Urinary bladder (tissue), 4 donors: ENCODE measurements around the gene ERP27. TPM values are rescaled to one million over a fixed set of nuclear protein-coding genes. Genes with fewer than 3 reads are reported as not detected.

Source experiments
- DNase-seq: peaks from one replicate; pipeline ENCODE4 v3.0.0-alpha.2; 2015; ENCODE audit errors: extremely low spot score
- H3K27ac ChIP-seq: one replicate; pipeline ENCODE4 v1.5.1; 2013; ENCODE audit warnings: low read depth, mild to moderate bottlenecking, moderate library complexity
- H3K36me3 ChIP-seq: one replicate; pipeline ENCODE4 v1.6.1; 2013; ENCODE audit warnings: mild to moderate bottlenecking, moderate library complexity; ENCODE audit not compliant: insufficient read depth
- H3K4me1 ChIP-seq: one replicate; pipeline ENCODE4 v1.6.1; 2013; ENCODE audit warnings: mild to moderate bottlenecking, moderate library complexity; ENCODE audit not compliant: insufficient read depth
- H3K4me3 ChIP-seq: one replicate; pipeline ENCODE4 v1.5.1; 2013; ENCODE audit warnings: low read depth, low read length
- WGBS: extraction: QIAGEN DNeasy Blood & Tissue Kit; methylation state at CpG from one replicate; pipeline ENCODE4 v1.1.7; 2013; 5-methylcytosine and 5-hydroxymethylcytosine counted together
- polyA plus RNA-seq: library from polyadenylated mRNA; stranded (reverse); fragments of 200-250 nt; gene quantifications from one replicate; pipeline ENCODE4 v1.2.3, GENCODE V29; 2013
- total RNA-seq: library from RNA; depleted of rRNA; stranded (reverse); fragments of >200 nt; gene quantifications from one replicate; pipeline ENCODE4 v1.2.3, GENCODE V29; 2014
- donor health status: healthy with polysubstance abuse.
- donor health status: healthy.

ERP27 gene
- total and polyA plus RNA-seq, 2 donors: 1.8 to 27.3 TPM

DNA sequence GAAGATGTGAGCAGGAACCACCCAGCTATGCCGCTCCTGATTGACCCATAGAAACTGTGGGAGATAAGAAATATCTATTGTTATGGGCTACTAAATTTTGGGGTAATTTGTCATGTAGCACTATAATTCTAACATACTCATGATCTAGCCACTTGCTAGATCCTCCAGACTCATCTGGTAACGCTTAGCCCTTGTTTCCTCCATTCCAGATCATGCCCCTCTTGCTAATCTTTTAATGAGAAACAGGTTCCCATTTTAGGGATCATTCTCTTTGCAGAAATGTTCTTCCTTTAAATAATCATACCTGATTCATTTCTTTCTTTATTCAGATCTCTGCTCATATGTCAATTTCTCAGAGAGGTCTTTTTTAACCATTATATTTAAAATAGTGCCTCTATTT is 26.9 kb upstream of the ERP27 start:
- Histone ChIP-seq H3K36me3 (no peaks in the 10 kb centered on the region), H3K4me3 (no peak overlapping the region), H3K4me1 (no peaks in the 10 kb centered on the region), H3K27ac (no peak overlapping the region)
- WGBS: 93% methylated on average over 2 of the region's 2 CpGs
- DNase-seq: no peak

GRCh38 chr12:14964406-14964805 is 26.1 kb upstream of the ERP27 start:
- Histone ChIP-seq H3K27ac (no peak overlapping the region), H3K4me1 (no peaks in the 10 kb centered on the region), H3K36me3 (no peaks in the 10 kb centered on the region), H3K4me3 (no peak overlapping the region)
- no peak for DNase-seq
- WGBS: 94% methylated on average over 2 of the region's 2 CpGs

DNA sequence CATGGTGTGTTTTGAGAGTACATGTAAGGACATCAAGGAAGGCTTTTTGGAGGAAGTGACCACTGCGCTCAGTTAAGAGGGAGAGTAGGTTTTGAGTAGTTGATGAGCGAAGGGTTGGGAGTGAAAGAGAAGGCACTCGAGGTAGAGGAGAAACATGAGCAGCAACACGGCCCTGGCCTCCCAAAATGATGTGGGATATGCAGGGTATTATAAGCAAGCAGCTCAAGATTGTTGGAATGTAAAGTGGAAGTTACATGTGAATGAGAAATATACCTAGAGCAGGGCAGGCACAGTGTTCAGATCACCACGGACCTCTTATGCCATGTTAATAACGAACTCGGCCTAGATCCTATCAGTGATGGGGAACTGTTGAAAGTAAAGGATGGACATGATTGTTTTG is 25.2 kb upstream of the ERP27 start:
- no peaks in the 10 kb centered on the region for H3K4me1 ChIP-seq
- WGBS: 90% methylated on average over 7 of the region's 7 CpGs
- no peaks in the 10 kb centered on the region for H3K36me3 ChIP-seq
- DNase-seq: no peak
- no peak overlapping the region for H3K4me3 ChIP-seq
- no peak overlapping the region for H3K27ac ChIP-seq

- no peak overlapping the region for H3K4me3 ChIP-seq
- H3K36me3 ChIP-seq: no peaks in the 10 kb centered on the region
- no peak overlapping the region for H3K27ac ChIP-seq
- WGBS: 93% methylated on average over 3 of the region's 3 CpGs
- no peaks in the 10 kb centered on the region for H3K4me1 ChIP-seq
- DNase-seq: no peak
These were observed 24.5 kb upstream of the ERP27 start for GRCh38 chr12:14962797-14963196.

GRCh38 chr12:14962153-14962539 is 23.8 kb upstream of the ERP27 start:
- H3K4me1 ChIP-seq: no peaks in the 10 kb centered on the region
- H3K27ac ChIP-seq: no peak overlapping the region
- WGBS: 87% methylated on average over 3 of the region's 3 CpGs
- no peak overlapping the region for H3K4me3 ChIP-seq
- H3K36me3 ChIP-seq: no peaks in the 10 kb centered on the region
- no peak for DNase-seq

- Histone ChIP-seq H3K27ac (peak within 1 kb of the TSS; percentile 78), H3K36me3 (no peaks in the 10 kb centered on the region), H3K4me3 (peak within 1 kb of the TSS; percentile 41), H3K4me1 (no peaks in the 10 kb centered on the region)
- WGBS: 53% methylated on average over 14 of the region's 14 CpGs
- peak; percentile 48 for DNase-seq
These were observed 23.3 kb upstream of the ERP27 start, which contains the start of gene ARHGDIB for GRCh38 chr12:14961466-14962152. TSS of gene ARHGDIB (minus strand) at chr12:14961601. CDS start at chr12:14950712, 10,889 bp downstream.

DNA sequence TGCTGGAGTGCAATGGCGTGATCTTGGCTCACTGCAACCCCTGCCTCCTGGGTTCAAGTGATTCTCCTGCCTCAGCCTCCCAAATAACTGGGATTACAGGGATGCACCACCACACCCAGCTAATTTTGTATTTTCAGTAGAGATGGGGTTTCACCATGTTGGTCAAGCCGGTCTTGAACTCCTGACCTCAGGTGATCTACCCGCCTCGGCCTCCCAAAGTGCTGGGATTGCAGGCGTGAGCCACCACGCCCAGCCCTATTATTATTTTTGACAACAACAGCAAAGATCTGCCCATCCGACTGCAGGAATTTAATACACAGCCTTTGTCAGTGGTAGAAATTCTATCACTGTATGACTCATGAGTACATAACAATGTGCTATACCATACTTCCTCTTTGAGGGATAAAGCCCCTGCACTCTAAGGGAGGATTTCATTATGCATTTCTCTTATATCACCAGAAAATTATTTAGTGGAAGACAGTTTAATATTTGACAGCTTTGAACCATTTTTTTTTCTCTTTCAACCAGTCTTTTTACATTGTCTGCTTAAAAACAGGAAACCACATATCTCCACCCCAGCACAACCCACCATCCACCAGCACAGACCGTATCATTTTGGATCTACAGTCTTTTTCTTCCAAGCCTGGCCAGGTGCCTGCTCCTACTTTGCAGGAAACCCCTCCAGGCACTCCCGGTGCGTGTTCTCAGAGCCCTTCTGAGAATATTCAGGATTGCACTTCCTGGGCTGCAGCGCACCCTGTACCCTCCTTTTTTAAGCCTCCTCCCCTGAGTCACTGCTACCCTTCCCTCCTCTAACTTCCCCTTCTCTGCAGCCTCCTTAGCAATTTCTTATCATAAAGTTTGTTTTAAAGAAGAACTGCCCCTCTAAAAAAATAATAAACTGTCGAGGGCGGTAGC is 22.5 kb upstream of the ERP27 start:
- Histone ChIP-seq H3K4me3 (peak overlapping the region; percentile 41), H3K4me1 (no peaks in the 10 kb centered on the region), H3K27ac (peak overlapping the region; percentile 68), H3K36me3 (no peaks in the 10 kb centered on the region)
- no peak for DNase-seq
- WGBS: 55% methylated on average over 13 of the region's 13 CpGs

DNA sequence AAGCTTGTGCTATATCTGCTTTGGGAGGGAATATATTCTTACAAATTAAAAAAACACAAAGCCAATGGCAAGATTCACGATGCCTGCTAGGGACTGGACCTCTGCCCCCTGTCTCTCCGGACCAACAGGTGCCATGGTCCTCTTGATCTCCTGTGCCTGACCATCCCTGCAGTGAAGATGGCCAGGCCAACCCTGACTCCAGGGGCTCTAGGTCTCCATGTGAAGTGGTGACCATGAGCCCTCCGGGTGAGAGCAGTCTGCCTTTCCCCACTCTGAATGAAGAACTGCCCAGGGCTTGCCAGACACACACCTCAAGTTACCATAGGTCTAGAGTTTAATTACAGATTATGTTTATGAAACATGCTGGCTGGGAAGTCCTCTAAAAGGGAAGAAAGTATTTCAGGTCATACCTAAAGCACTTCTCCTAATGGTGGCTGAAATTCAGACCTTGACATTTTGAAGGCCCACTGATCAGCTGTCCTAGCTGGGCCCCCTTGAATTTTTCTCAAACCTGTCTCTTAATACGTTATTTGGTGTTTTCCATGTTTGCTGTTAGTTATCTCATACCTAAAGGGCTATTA is 21.7 kb upstream of the ERP27 start:
- Histone ChIP-seq H3K4me1 (no peaks in the 10 kb centered on the region), H3K4me3 (no peak overlapping the region), H3K36me3 (no peaks in the 10 kb centered on the region), H3K27ac (no peak overlapping the region)
- 89% methylated on average over 4 of the region's 4 CpGs for WGBS
- no peak for DNase-seq

GRCh38 chr12:14959463-14959862 is 21.1 kb upstream of the ERP27 start:
- no peak overlapping the region for H3K27ac ChIP-seq
- no peaks in the 10 kb centered on the region for H3K36me3 ChIP-seq
- H3K4me1 ChIP-seq: no peaks in the 10 kb centered on the region
- no peak for DNase-seq
- no peak overlapping the region for H3K4me3 ChIP-seq
- 71% methylated on average over 3 of the region's 3 CpGs for WGBS

DNA sequence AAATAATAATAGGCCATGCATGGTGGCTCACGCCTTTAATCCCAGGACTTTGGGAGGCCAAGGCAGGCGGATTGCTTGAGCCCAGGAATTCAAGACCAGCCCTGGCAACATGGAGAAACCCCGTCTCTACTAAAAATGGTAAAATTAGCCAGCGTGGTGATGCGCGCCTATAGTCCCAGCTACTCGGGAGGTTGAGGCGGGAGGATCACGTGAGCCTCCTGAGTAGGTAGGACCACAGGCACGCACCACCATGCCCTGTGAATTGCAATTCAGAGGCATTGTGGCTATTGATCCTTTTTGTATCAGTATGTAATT is 20.7 kb upstream of the ERP27 start:
- H3K36me3 ChIP-seq: no peaks in the 10 kb centered on the region
- no peak for DNase-seq
- H3K4me3 ChIP-seq: no peak overlapping the region
- WGBS: 88% methylated on average over 10 of the region's 10 CpGs
- no peaks in the 10 kb centered on the region for H3K4me1 ChIP-seq
- no peak overlapping the region for H3K27ac ChIP-seq

- Histone ChIP-seq H3K4me1 (no peaks in the 10 kb centered on the region), H3K4me3 (no peak overlapping the region), H3K36me3 (peaks cover under 1% of the 10 kb centered on the region), H3K27ac (no peak overlapping the region)
- WGBS: 77% methylated on average over 11 of the region's 11 CpGs
- DNase-seq: no peak
These were observed 20.2 kb upstream of the ERP27 start for GRCh38 chr12:14958361-14959125.

GRCh38 chr12:14957551-14958168 is 19.3 kb upstream of the ERP27 start:
- Histone ChIP-seq H3K4me1 (no peaks in the 10 kb centered on the region), H3K27ac (no peak overlapping the region), H3K4me3 (no peak overlapping the region), H3K36me3 (peaks cover 1% of the 10 kb centered on the region)
- WGBS: 37% methylated on average over 5 of the region's 5 CpGs
- DNase-seq: no peak

- no peak overlapping the region for H3K4me3 ChIP-seq
- no peak for DNase-seq
- H3K27ac ChIP-seq: no peak overlapping the region
- no peaks in the 10 kb centered on the region for H3K4me1 ChIP-seq
- peaks cover 1% of the 10 kb centered on the region for H3K36me3 ChIP-seq
- WGBS: 63% methylated on average over 2 of the region's 2 CpGs
These were observed 18.6 kb upstream of the ERP27 start for GRCh38 chr12:14956905-14957304.
